Measurements from ENCODE around the gene PIGU.

PIGU gene

GRCh38 chr20:34574861-34575260, 102.0 kb downstream of the PIGU start:
- TF ChIP-seq CTCF (IDR thresholded peaks at IDR 0.05; ENCODE audit: extremely low read depth, insufficient read depth, missing control alignments) = no peak
- DNase-seq (ENCODE audit: low spot score) = no peak
- in situ Hi-C loops (cut with MboI; ENCODE audit: low pct_unique_long_range_greater_than_20kb, low sequenced_read_pairs, unreplicated experiment) = no loop called here

GRCh38 chr20:34574426-34574825, 102.5 kb downstream of the PIGU start:
- in situ Hi-C loops (cut with MboI; ENCODE audit: low pct_unique_long_range_greater_than_20kb, low sequenced_read_pairs, unreplicated experiment) = no loop called here
- TF ChIP-seq CTCF (IDR thresholded peaks at IDR 0.05; ENCODE audit: extremely low read depth, insufficient read depth, missing control alignments) = no peak
- no peak for DNase-seq (ENCODE audit: low spot score)

GRCh38 chr20:34573541-34574300, 103.2 kb downstream of the PIGU start:
- in situ Hi-C loops (cut with MboI; ENCODE audit: low pct_unique_long_range_greater_than_20kb, low sequenced_read_pairs, unreplicated experiment) = no loop called here
- TF ChIP-seq CTCF (IDR thresholded peaks at IDR 0.05; ENCODE audit: extremely low read depth, insufficient read depth, missing control alignments) = no peak
- DNase-seq (ENCODE audit: low spot score) = no peak

GRCh38 chr20:34571753-34572152, 105.1 kb downstream of the PIGU start:
- TF ChIP-seq CTCF (IDR thresholded peaks at IDR 0.05; ENCODE audit: extremely low read depth, insufficient read depth, missing control alignments) = no peak
- no peak for DNase-seq (ENCODE audit: low spot score)
- in situ Hi-C loops (cut with MboI; ENCODE audit: low pct_unique_long_range_greater_than_20kb, low sequenced_read_pairs, unreplicated experiment) = no loop called here

- DNase-seq (ENCODE audit: low spot score) = no peak
- in situ Hi-C loops (cut with MboI; ENCODE audit: low pct_unique_long_range_greater_than_20kb, low sequenced_read_pairs, unreplicated experiment) = no loop called here
- TF ChIP-seq CTCF (IDR thresholded peaks at IDR 0.05; ENCODE audit: extremely low read depth, insufficient read depth, missing control alignments) = no peak
Observed at GRCh38 chr20:34570859-34571306, 106.0 kb downstream of the PIGU start.

- no peak for TF ChIP-seq CTCF (IDR thresholded peaks at IDR 0.05; ENCODE audit: extremely low read depth, insufficient read depth, missing control alignments)
- in situ Hi-C loops (cut with MboI; ENCODE audit: low pct_unique_long_range_greater_than_20kb, low sequenced_read_pairs, unreplicated experiment) = loop anchor here (10.0 kb wide), 1 partner anchor 365 kb away; no protein-coding TSS in a partner anchor
- no peak for DNase-seq (ENCODE audit: low spot score)
Observed at GRCh38 chr20:34569598-34569997, 107.3 kb downstream of the PIGU start.
